Upper lobe of right lung (tissue), 1 donor: ENCODE measurements around the gene CALHM4. TPM values are rescaled to one million over a fixed set of nuclear protein-coding genes. Genes with fewer than 3 reads are reported as not detected.
A peak's percentile ranks its signal among the peaks of the same experiment; 100 is the strongest.

Experiments used
- ATAC-seq: fragments of 200-7000 bp; cut with Tn5 transposase; one replicate; pipeline ENCODE4 v1.9.1; 2020; ENCODE audit warnings: mild to moderate bottlenecking, moderate library complexity
- DNase-seq: peaks from one replicate; pipeline ENCODE4 v3.0.0-alpha.2; 2020
- H3K27ac ChIP-seq: fragments of 200-600 bp; one replicate; pipeline ENCODE4 v1.8.0; 2022
- H3K27me3 ChIP-seq: fragments of 200-600 bp; one replicate; pipeline ENCODE4 v1.8.0; 2022; ENCODE audit warnings: mild to moderate bottlenecking
- H3K36me3 ChIP-seq: fragments of 200-600 bp; one replicate; pipeline ENCODE4 v1.8.0; 2022
- H3K4me1 ChIP-seq: fragments of 200-600 bp; one replicate; pipeline ENCODE4 v1.8.0; 2022
- H3K4me3 ChIP-seq: fragments of 200-600 bp; one replicate; pipeline ENCODE4 v1.8.0; 2022; ENCODE audit warnings: mild to moderate bottlenecking
- H3K9me3 ChIP-seq: fragments of 200-600 bp; one replicate; pipeline ENCODE4 v1.8.0; 2022
- CTCF ChIP-seq: fragments of 200-600 bp; IDR thresholded peaks from one replicate; pipeline ENCODE4 v1.8.0; 2022; ENCODE audit warnings: antibody characterized with exemption
- intact Hi-C: fragments of 100-400 bp; cut with DNase I; formaldehyde crosslinking; loops from one replicate; pipeline ENCODE4 v1.11.0; 2022
- total RNA-seq: library from RNA; stranded (reverse); fragmentation: NEBNext Ultra II Directional; extraction: Animal tissue kit (Norgen Biotek cat#: 25700); gene quantifications from one replicate; pipeline ENCODE4 v1.2.1, GENCODE V29; 2021
- donor health status: DM: no; HTN: yes; CAD: no; lungs with severe emphysema.

CALHM4 gene
- total RNA-seq, 1 donor from 2014 or later = not detected

- peaks cover 3% of the 10 kb centered on the region for H3K36me3 ChIP-seq
- intact Hi-C loops = no loop called here
- H3K9me3 ChIP-seq = no peaks in the 10 kb centered on the region
- ATAC-seq (no peak), DNase-seq (no peak)
- no peak overlapping the region for H3K4me3 ChIP-seq
- H3K27ac ChIP-seq = no peak overlapping the region
- TF ChIP-seq CTCF = no peak
- peaks cover 22% of the 10 kb centered on the region for H3K4me1 ChIP-seq
- H3K27me3 ChIP-seq = no peaks in the 10 kb centered on the region
Observed at GRCh38 chr6:116568821-116569755, 15.5 kb downstream of the CALHM4 start.

- peaks cover 22% of the 10 kb centered on the region for H3K4me1 ChIP-seq
- peak; percentile 100 for DNase-seq
- intact Hi-C loops = no loop called here
- no peaks in the 10 kb centered on the region for H3K27me3 ChIP-seq
- ATAC-seq = peak; percentile 99
- H3K27ac ChIP-seq = peak within 1 kb of the TSS; percentile 93
- H3K36me3 ChIP-seq = peaks cover 13% of the 10 kb centered on the region
- H3K9me3 ChIP-seq = no peaks in the 10 kb centered on the region
- H3K4me3 ChIP-seq = peak within 1 kb of the TSS; percentile 80
- TF ChIP-seq CTCF = no peak
Observed at GRCh38 chr6:116570856-116571682, 17.5 kb downstream of the CALHM4 start, which contains the start of gene RWDD1. RWDD1 (plus strand) TSS chr6:116571504; CDS start chr6:116571583, 79 bp downstream.

GRCh38 chr6:116571683-116572000, 18.1 kb downstream of the CALHM4 start:
- Histone ChIP-seq H3K4me3 (peak overlapping the region; percentile 80), H3K4me1 (peaks cover 22% of the 10 kb centered on the region), H3K36me3 (peaks cover 14% of the 10 kb centered on the region), H3K27me3 (no peaks in the 10 kb centered on the region), H3K9me3 (no peaks in the 10 kb centered on the region), H3K27ac (peak overlapping the region; percentile 93)
- intact Hi-C loops = no loop called here
- no peak for ATAC-seq
- no peak for DNase-seq
- TF ChIP-seq CTCF = no peak

- Histone ChIP-seq H3K27me3 (no peaks in the 10 kb centered on the region), H3K4me3 (peak overlapping the region; percentile 80), H3K36me3 (peaks cover 18% of the 10 kb centered on the region), H3K9me3 (no peaks in the 10 kb centered on the region), H3K4me1 (peaks cover 22% of the 10 kb centered on the region), H3K27ac (peak overlapping the region; percentile 93)
- no peak for TF ChIP-seq CTCF
- DNase-seq (no peak), ATAC-seq (no peak)
- intact Hi-C loops = no loop called here
Observed at GRCh38 chr6:116572162-116572561, 18.6 kb downstream of the CALHM4 start.

- Histone ChIP-seq H3K9me3 (no peaks in the 10 kb centered on the region), H3K4me3 (no peak overlapping the region), H3K4me1 (peaks cover 21% of the 10 kb centered on the region), H3K27ac (no peak overlapping the region), H3K27me3 (no peaks in the 10 kb centered on the region), H3K36me3 (peaks cover 20% of the 10 kb centered on the region)
- no peak for TF ChIP-seq CTCF
- DNase-seq = no peak
- intact Hi-C loops = no loop called here
- ATAC-seq = no peak
Observed at GRCh38 chr6:116575227-116575626, 21.7 kb downstream of the CALHM4 start.
